HG02973 (cell line): ENCODE data around the gene LRRC27.
"Not testable (repeated sequence)": the region's sequence is repeated elsewhere in the genome, so short reads cannot be mapped to it uniquely, and the experiment has no call there.

ENCODE experiments used
- ATAC-seq: cut with Tn5 transposase; IDR thresholded peaks from one replicate; pipeline ENCODE4 v1.9.1; 2021; ENCODE audit warnings: moderate library complexity; ENCODE audit not compliant: unreplicated experiment

The LRRC27 gene

GRCh38 chr10:132336064-132336746, 4.2 kb downstream of the LRRC27 start:
- ATAC-seq: no peak

- ATAC-seq: no peak
Measured at GRCh38 chr10:132336919-132337407, 5.0 kb downstream of the LRRC27 start.

- not testable (repeated sequence) for ATAC-seq
Measured at GRCh38 chr10:132337854-132338253, 5.9 kb downstream of the LRRC27 start.

- ATAC-seq: no peak
Measured at GRCh38 chr10:132338876-132339275, 6.9 kb downstream of the LRRC27 start.

- ATAC-seq: no peak
Measured at GRCh38 chr10:132339276-132339675, 7.3 kb downstream of the LRRC27 start.

- no peak for ATAC-seq
Measured at GRCh38 chr10:132341017-132341416, 9.0 kb downstream of the LRRC27 start.

- no peak for ATAC-seq
Measured at GRCh38 chr10:132341781-132342180, 9.8 kb downstream of the LRRC27 start.

- ATAC-seq: no peak
Measured at GRCh38 chr10:132342553-132342952, 10.6 kb downstream of the LRRC27 start.

- ATAC-seq: no peak
Measured at GRCh38 chr10:132344386-132344785, 12.4 kb downstream of the LRRC27 start.

GRCh38 chr10:132345345-132345744, 13.4 kb downstream of the LRRC27 start:
- ATAC-seq: no peak

GRCh38 chr10:132346806-132347205, 14.8 kb downstream of the LRRC27 start:
- no peak for ATAC-seq

GRCh38 chr10:132347211-132347930, 15.4 kb downstream of the LRRC27 start:
- no peak for ATAC-seq

GRCh38 chr10:132347931-132348267, 15.9 kb downstream of the LRRC27 start:
- ATAC-seq: no peak

- no peak for ATAC-seq
Measured at GRCh38 chr10:132349766-132350165, 17.8 kb downstream of the LRRC27 start.

- ATAC-seq: no peak
Measured at GRCh38 chr10:132350391-132350790, 18.4 kb downstream of the LRRC27 start.

GRCh38 chr10:132350946-132351345, 19.0 kb downstream of the LRRC27 start:
- ATAC-seq: no peak

- ATAC-seq: no peak
Measured at GRCh38 chr10:132351611-132352010, 19.6 kb downstream of the LRRC27 start.

- ATAC-seq: peak; percentile 55
Measured at GRCh38 chr10:132352462-132353308, 20.7 kb downstream of the LRRC27 start.

- no peak for ATAC-seq
Measured at GRCh38 chr10:132353456-132354355, 21.7 kb downstream of the LRRC27 start.

- ATAC-seq: no peak
Measured at GRCh38 chr10:132354356-132355094, 22.5 kb downstream of the LRRC27 start.
